ENCODE results near the gene ABCG2. TPM values are rescaled to one million over a fixed set of nuclear protein-coding genes. Genes with fewer than 3 reads are reported as not detected.

Gene ABCG2
- total RNA-seq, 1 experiment from 2014 or later = 0.44 TPM

GRCh38 chr4:88062843-88063242, 95.6 kb downstream of the ABCG2 start:
- intact Hi-C loops (cut with micrococcal nuclease) = no loop called here
- no peak for ATAC-seq
- RAD21 ChIA-PET (ENCODE audit: low non-redundant PET in 1 of 2, low total read pairs in 2 of 2, uncharacterized antibody in 2 of 2, unreplicated experiment in 2 of 2) = no interaction called here
- H3K27me3 ChIP-seq (ENCODE audit: insufficient read depth, low read length) = no peaks in the 10 kb centered on the region
- DNase-seq (ENCODE audit: low read depth, low spot score) = no peak
- no peak overlapping the region for H3K4me3 ChIP-seq (replicated peaks in 1 of 2; ENCODE audit: low read depth in 1 of 2, low read length in 2 of 2)
- no peaks in the 10 kb centered on the region for H3K9me2 ChIP-seq (ENCODE audit: insufficient read depth)
- no peak overlapping the region for H3K27ac ChIP-seq (ENCODE audit: low read depth, low read length)
- POLR2A ChIA-PET = no interaction called here
- CTCF ChIA-PET = no interaction called here
- no peaks in the 10 kb centered on the region for H3K4me1 ChIP-seq (ENCODE audit: control insufficient read depth in 1 of 2, insufficient read depth in 2 of 2, low read length in 2 of 2)
- BruUV-seq (replicated peaks) = no TSS peak
- no peak for TF ChIP-seq RAD21 (IDR thresholded peaks at IDR 0.05; ENCODE audit: low read depth)
- no peak for TF ChIP-seq FOSL1 (IDR thresholded peaks at IDR 0.05; ENCODE audit: low read depth)
- no peak for TF ChIP-seq ATF3 (IDR thresholded peaks at IDR 0.05)
- TF ChIP-seq MAX (IDR thresholded peaks at IDR 0.05) = no peak
- TF ChIP-seq CBX3 (IDR thresholded peaks at IDR 0.05; ENCODE audit: low read depth) = no peak
- no peak for TF ChIP-seq ZNF274 (IDR thresholded peaks at IDR 0.05; ENCODE audit: low read depth, low read length)
- no peak for TF ChIP-seq EZH2phosphoT487 (IDR thresholded peaks at IDR 0.05; ENCODE audit: borderline replicate concordance)
- no peak for TF ChIP-seq JUND (IDR thresholded peaks at IDR 0.05)
- no peak for TF ChIP-seq POLR2A (IDR thresholded peaks at IDR 0.05; ENCODE audit: borderline replicate concordance, extremely low read depth, insufficient read depth, insufficient read length)
- TF ChIP-seq CEBPB (IDR thresholded peaks at IDR 0.05; ENCODE audit: low read depth) = no peak
- TF ChIP-seq EGR1 (IDR thresholded peaks at IDR 0.05; ENCODE audit: low read depth) = no peak
- no peak for TF ChIP-seq SP1 (IDR thresholded peaks at IDR 0.05; ENCODE audit: low read depth)
- no peak for TF ChIP-seq ELF1 (IDR thresholded peaks at IDR 0.05; ENCODE audit: borderline replicate concordance, low read depth)
- TF ChIP-seq YY1 (IDR thresholded peaks at IDR 0.05; ENCODE audit: extremely low read depth, insufficient replicate concordance, low read depth, low read length) = no peak
- no peak for TF ChIP-seq ZBTB33 (IDR thresholded peaks at IDR 0.05; ENCODE audit: extremely low read depth, insufficient replicate concordance, low read length)
- no peak for TF ChIP-seq REST (IDR thresholded peaks at IDR 0.05; ENCODE audit: low read depth)
- no peaks in the 10 kb centered on the region for H4K20me1 ChIP-seq (ENCODE audit: insufficient read depth)
- peaks cover 10 to 13% of the 10 kb centered on the region in 2 experiments; a peak in 3 of 4 replicates for H3K36me3 ChIP-seq (ENCODE audit: control insufficient read depth in 1 of 2, insufficient read depth in 2 of 2, low read length in 2 of 2)
- H3K9ac ChIP-seq (ENCODE audit: low read length) = no peak overlapping the region
- no peaks in the 10 kb centered on the region for H3K79me2 ChIP-seq (ENCODE audit: insufficient read depth, low read length)
- no peaks in the 10 kb centered on the region for H3K9me3 ChIP-seq (ENCODE audit: control insufficient read depth in 1 of 2, insufficient read depth in 1 of 2, low read depth in 1 of 2, low read length in 2 of 2)
- no peak overlapping the region for H2AFZ ChIP-seq (ENCODE audit: low read depth, low read length, poor library complexity, severe bottlenecking)
- no peak overlapping the region for H3K4me2 ChIP-seq (ENCODE audit: low read length)
